Stimulated activated CD4-positive, alpha-beta T cell treated with anti-CD3 and anti-CD28 coated beads, Interleukin-15, amount 100 ng/mL, for 1 hour (primary cell): ENCODE results near the gene PGAM1.
"Not testable (repeated sequence)": the region's sequence is repeated elsewhere in the genome, so short reads cannot be mapped to it uniquely, and the experiment has no call there.

Experiments used
- DNase-seq, 2 donors: peaks; one replicate each; pipeline ENCODE4 v3.0.0-alpha.2; 2020; ENCODE audit warnings: low read depth in 1 of 2, low spot score in 1 of 2

Gene PGAM1

DNA sequence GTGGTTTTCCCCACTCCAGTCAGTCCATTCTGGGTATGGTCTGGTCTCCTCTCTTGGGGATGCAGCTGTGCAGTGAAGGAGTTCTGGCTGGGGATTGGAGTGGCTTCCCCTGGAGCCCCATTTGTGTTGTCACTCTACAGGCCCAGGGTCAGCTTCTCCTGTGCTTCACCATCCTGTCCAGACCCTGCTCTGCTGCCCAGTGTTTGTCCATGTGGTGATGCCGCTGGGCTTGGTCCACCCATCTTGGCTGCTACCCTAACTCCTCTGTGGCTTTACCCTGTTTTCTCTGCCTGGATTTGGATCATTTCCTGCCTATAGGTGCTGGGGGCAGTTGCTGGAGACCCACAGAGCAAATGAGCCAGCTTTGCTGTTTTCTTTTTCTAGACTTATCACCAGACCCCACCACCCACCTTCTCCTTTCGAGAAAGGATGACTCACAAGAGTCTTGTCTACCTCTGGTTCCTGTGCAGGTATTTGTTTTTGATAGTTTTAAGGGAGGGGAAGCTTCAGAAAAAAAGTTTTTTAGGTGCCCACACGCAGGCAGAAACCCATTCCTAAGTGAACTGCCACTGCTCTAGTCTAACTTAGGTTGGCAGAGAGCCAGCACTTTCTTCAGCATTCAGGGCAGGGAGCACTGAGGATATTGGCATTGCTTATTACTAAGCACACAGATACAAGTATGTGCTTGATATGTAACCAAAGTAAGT, 28.5 kb downstream of the PGAM1 start:
- DNase-seq = no peak

DNA sequence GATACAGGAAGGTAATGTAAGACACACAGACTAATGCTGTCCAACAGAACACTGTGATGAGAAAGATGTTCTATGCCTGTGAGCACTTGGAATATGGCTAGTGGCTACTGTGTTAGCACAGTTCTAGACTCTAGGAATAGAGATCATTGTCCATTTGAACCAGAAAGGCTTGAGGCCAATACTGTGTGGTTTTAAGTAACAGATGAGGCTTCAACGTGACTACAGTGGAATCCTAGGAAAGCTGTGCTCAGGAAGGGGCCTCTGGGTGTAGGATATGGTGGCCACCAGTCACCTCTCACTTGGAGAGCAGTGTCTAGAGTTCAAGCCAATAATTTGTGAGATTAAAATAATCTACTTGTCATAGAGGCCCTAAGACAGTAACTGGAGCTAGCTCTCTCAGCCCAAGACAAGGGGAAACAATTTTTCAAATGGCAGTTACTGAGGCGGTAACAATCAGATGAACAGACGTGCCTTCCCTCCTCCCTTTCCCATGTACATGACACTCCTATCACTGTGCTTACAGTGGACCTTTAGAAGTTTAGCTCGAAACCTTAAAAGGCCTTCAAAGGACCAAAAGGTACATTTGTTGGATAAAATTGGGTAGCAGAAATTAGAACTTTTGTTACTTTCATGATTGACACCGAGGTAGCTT, 30.2 kb downstream of the PGAM1 start:
- DNase-seq = no peak

DNA sequence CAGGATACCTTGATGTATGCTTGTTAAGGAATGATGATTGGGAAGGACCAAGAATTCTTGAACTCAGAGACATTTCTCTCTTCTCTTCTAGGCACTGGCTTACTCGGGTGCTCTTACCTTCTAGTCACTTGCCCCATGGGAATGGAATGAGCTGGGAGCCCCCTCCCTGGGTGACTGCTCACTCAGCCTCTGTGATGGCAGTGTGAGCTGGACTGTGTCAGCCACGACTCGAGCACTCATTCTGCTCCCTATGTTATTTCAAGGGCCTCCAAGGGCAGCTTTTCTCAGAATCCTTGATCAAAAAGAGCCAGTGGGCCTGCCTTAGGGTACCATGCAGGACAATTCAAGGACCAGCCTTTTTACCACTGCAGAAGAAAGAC, 30.7 kb downstream of the PGAM1 start:
- no peak for DNase-seq

DNA sequence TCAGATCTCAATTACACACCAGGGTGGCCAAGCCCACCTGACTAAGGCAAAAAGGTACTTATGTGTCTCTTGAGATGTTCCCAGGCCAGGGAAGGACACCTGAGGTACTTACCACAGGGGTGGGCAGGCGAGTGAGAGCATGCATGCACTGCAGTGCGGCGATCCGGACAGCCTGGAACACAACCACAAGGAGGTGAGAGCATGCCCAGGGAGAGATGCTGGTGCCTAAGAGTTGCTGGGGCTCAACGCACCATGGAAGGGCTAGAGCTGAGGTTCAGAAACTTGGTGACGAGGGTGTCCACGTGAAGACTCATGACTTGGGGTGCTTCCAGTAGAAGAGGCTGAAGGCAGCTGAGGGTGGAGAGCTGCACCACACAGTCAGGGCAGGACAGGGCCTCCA, 33.1 kb downstream of the PGAM1 start:
- DNase-seq = no peak

DNA sequence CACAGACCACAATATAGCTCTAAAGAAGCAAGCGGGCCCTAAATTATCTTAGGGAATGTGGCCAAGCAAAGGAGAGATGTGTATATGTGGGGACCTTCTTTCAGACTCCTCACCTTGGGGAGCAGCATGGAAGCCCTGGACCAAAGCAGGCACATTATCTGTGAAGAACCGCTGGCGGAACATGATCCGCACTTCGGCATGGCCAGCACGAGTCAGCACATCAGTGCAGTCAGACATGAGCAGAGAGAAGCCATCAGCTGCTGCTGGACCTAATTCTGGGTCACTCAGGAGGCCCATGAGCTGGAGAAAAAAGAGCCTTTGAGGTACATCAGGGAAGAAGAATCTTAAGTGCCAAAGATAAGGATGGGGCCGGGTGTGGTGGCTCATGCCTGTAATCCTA, 33.9 kb downstream of the PGAM1 start:
- DNase-seq = no peak

DNA sequence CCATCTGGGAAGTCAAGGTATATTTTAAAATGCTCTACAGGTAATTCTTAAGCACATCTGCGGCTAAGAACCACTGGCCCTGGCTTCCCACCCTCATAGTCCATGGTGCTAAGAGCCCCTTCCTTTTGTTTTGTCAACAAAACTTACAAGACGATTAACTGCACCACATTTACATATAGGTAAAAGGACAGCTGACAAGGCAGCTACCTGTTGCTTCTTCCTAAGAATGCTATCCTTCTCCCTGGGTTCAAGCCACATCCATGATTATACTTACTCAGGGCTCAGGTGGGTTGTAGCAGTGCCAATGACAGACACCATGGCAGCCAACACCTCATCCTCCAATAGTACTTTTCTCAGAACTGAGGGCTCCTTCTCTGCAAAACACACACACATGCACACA, 36.3 kb downstream of the PGAM1 start:
- no peak for DNase-seq

DNA sequence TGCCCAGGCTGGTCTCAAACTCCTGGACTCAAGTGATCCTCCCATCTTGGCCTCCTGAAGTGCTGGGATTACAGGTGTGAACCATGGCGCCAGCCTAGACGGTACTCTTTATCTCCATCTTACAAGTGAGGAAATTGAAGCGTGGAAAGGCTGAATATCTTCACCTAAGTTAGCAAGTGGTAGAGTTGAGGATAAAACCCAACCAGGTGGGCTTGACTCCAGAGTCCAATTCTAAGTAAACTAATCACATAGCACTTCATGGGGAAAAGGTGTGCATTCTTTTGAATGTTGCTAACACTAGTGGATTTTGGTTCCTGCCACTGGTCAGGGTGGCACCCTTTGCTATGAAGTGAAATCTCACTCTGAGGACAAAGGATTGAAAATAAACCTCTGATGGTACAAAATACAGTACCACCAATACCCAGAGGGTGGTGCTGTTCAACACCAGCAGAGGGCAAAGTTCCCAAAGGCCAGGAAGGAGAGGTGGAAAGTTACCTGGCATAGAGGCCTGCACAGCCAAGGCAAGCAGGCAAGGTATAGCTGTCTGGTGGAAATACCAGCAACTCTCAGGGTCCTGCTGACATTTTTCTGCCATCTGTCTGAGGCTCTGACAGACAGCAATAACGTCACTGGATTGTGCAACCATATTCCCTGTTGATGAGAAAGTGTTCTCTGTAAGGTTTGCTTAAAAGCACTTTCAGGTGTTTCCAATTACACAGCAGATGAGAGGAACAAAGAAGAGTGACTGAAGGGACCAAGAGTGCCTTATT, 37.6 kb downstream of the PGAM1 start:
- peak in 1 of 2 donors; percentile 19 for DNase-seq

DNA sequence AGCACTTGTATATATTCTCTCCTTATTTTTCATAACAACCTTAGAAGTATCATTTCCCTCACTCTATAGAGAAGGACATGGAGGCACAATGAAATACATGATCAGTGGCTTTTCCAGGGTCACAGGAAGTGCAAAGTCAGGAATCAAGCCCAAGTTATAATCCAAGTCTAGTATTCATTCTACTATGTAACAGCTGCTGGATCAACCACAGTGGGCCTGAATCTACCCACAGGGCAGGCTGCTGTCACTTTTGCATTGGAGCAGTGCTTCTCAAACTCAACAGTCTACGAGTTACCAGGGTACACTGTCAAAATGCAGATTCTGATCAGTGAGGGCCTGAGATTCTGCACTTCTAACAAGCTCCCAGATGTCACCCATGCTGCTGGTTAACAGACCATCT, 38.2 kb downstream of the PGAM1 start:
- no peak for DNase-seq

DNA sequence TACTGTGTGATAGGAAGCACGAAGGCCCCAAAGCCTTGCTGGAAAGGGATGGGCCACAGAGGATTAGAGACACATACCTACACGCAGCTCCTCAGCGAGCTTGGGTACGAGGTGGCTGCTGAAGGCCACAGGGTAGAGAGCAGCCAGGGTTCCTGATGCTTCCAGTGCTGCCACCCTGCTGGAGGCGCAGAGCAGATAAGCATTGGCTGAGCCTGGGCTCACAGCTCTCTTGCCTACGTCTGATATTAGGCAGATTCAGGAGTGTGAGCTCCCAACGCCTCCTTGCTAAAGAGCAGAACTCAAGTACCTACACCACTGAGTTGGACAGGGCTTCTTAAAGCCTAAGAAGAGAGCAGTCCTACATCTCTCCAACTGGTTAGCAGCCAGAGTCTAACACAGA, 40.0 kb downstream of the PGAM1 start:
- DNase-seq = no peak

DNA sequence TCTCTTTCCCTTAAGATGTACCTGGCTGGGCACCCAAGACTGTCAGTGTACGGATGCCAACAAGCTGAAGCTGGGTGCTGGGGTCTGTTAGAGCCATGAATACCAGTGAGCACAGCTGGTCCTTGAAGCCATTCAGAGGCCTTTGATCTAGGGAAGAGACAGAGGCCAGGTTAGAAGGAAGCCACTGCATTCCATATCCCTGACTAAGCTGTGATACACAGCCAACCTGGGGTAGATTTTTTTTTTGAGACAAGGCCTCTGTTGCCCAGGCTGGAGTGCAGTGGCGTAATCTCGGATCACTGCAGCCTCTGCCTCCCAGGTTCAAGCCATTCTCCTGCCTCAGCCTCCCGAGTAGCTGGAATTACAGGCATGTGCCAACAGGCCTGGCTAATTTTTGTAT, 40.8 kb downstream of the PGAM1 start:
- DNase-seq = no peak

DNA sequence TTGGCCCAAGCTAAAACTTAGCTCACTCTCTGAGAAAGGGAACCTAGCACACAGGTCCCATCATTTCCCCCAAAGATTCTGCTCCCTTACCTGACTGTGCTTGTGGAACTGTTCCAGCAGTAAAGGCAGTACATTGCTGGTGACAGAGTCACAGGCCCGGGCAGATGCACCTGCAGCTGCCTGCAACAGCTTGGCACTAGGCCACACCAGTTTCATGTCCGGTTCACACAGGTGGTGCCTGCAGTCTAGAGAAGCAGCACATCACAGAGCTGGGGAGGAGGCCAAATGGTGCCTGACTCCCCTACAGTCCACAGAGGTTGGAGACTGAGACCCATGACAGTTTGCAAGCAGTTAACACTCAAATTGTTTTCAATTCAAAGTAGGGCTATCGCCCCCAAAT, 42.2 kb downstream of the PGAM1 start:
- no peak for DNase-seq

DNA sequence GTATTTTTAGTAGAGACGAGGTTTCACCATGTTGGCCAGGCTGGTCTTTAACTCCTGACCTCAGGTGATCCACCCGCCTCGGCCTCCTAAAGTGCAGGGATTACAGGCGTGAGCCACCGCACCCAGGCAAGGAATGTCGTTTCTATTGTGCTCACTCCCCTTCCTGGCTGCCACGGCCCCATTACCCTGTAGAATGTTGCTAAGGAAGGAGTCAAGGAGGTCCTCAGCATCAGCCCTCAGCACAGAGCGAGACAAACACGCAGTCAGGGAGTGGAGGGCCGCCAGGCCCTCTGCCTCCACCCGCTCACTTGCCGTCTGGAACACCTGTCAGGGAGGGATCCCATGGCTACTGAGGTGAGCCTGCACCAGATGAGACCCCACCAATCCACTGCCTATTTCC, 42.8 kb downstream of the PGAM1 start:
- DNase-seq = not testable (repeated sequence)

DNA sequence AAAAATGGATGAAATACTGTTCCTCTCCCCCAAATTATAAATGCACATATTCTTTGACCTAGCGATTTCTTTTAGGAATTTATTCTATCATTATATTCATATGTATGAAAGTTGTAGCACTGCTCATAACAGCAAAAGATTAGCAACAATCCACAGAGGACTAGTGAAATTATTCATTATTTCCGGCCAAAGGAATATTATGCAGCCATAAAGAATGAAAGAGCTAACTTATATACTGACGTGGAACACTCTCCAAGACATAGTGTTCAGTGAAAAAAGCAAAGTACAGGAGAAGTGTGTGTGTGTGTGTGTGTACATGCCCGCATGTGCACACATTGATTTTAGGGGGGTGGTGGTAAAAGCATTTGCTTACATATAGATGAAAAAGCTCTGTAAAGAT, 48.9 kb downstream of the PGAM1 start:
- no peak for DNase-seq

DNA sequence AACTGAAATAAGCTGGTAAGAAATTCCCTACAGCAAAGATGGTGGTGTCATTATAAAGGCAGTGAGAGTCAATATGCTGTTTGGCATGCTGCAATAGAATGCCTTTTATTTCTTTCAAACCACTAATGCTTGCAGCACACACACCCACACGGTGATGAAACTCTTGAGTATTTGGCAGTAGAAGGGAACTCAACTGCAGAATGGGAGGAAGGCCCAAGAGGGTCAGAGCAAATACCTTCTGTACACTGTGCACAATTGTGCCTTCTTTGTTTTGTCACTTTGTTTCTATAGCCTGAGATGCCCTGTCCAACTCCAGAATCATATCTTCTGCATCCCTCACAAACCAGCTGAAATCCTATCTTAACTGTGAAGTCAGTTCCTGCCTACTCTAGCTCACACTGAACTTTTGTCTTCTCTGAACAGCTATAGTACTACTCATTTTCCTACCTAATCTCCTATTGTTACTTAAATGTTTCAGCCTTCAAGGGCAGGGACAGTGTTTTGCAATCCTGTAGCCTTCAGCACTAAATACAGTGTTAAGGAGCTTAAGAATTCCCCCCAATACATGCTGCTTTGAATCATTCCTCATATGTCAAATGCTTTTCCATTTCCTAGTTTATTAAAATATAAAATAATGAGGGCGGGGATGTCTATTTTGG, 50.1 kb downstream of the PGAM1 start:
- DNase-seq = no peak

DNA sequence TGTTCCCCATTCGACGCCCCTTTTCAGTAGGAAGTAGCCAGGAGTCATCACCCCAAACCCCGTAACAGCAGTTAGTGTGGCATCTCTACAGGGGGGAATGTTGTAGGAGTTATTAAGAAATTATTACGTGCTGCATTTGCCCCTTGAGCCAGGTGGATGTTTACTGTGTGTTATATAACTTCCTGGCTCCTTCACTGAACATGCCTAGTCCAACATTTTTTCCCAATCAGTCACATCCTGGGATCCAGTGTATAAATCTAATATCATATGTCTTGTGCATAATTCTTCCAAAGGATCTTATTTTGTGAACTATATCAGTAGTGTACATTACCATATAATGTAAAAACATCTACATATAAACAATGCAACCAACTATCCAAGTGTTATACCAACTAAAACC, 53.4 kb downstream of the PGAM1 start:
- not testable (repeated sequence) for DNase-seq

DNA sequence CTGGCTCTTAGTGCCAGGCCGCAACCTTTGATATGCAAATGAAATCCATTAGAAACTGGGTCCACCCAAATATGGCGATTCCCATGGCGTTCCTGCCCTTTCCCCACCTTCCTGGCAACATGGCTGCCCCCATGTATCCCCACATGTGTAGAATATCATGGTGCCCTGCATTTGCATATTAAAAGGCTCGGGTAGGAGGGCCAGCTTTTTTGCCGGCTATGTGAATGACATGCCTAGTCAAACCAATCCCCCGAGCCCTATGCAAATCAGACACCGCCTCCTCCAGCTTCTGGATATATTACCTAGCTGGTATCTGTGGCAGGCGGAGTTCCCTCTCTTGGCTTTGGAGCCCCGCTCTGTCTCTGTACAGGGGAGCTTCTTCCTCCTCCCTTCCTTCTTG, 53.9 kb downstream of the PGAM1 start:
- DNase-seq = no peak

DNA sequence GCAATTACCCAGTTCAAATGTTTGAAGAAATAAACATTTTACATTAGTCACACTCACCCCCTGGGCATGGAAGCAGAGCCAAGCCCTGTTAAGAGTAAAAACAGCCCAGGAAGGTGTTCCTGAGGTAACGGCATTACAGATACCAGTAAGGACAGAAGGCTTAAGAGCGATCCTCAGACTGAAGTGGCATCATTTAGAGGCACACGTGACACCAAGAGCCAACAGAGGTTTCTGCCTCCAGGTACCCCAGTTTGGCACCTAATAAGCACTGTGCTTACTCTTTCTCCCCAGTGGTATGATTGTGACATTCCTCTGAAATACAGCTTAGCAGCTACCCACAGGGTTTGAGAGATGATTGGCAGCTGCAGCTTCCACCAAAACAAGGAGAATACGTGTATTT, 55.1 kb downstream of the PGAM1 start:
- DNase-seq = no peak

DNA sequence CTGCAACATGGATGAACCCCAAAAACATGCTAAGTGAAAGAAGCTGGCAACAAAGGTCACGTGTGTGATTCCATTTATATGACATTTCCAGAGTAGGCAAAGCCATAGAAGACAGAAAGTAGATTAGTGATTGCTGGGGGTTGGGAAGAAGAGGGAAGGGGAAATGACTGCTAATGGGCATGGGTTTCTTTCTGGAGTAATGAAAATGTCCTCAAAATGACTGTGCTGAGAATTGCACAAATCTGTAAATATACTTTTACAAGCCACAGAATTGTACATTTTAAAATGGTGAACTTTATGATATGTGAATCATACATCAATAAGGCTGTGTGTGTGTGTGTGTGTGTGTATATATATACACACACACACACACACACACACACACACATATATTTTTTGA, 56.4 kb downstream of the PGAM1 start:
- no peak for DNase-seq
